ENCODE data around the gene DOLPP1. TPM values are rescaled to one million over a fixed set of nuclear protein-coding genes. Genes with fewer than 3 reads are reported as not detected.
A peak's percentile ranks its signal among the peaks of the same experiment; 100 is the strongest.
"Not testable (repeated sequence)": the region's sequence is repeated elsewhere in the genome, so short reads cannot be mapped to it uniquely, and the experiment has no call there.

The DOLPP1 gene
- polyA plus RNA-seq, 3 donors: 5.4 to 6.6 (median 5.9) TPM

GRCh38 chr9:129111528-129112151 is 30.7 kb downstream of the DOLPP1 start:
- Histone ChIP-seq H3K36me3 (replicated peaks in 1 of 2; ENCODE audit: control insufficient read depth in 1 of 2, insufficient read depth in 2 of 2, low read length in 2 of 2) (peaks cover 7 to 9% of the 10 kb centered on the region in 2 donors), H3K9me3 (replicated peaks in 1 of 2; ENCODE audit: control insufficient read depth in 1 of 2, insufficient read depth in 1 of 2, low read length in 2 of 2) (no peaks in the 10 kb centered on the region), H3K9ac (ENCODE audit: insufficient read depth, low read length, poor library complexity, severe bottlenecking) (peak overlapping the region; percentile 90), H4K20me1 (ENCODE audit: insufficient read depth, low read length) (peaks cover 13% of the 10 kb centered on the region), H3K27me3 (ENCODE audit: control insufficient read depth in 2 of 2, insufficient read depth in 2 of 2, low read length in 2 of 2) (no peaks in the 10 kb centered on the region), H3K27ac (ENCODE audit: low read depth in 1 of 2, low read length in 2 of 2) (peak overlapping the region; percentile 83 to 96), H3K4me2 (replicated peaks; ENCODE audit: extremely low read depth, low read length, poor library complexity, severe bottlenecking) (peak overlapping the region; percentile 100), H3K4me1 (ENCODE audit: control insufficient read depth in 1 of 2, insufficient read depth in 2 of 2, low read length in 2 of 2) (peaks cover 50 to 60% of the 10 kb centered on the region in 2 donors), H3K79me2 (ENCODE audit: insufficient read depth, low read length) (peaks cover 67% of the 10 kb centered on the region), H3K4me3 (replicated peaks in 1 of 3; ENCODE audit: low read depth in 2 of 3, low read length in 3 of 3) (peak overlapping the region; percentile 83 to 99 (median 96)), H2AFZ (ENCODE audit: insufficient read depth, low read depth, low read length, poor library complexity, severe bottlenecking) (peak overlapping the region; percentile 97)
- DNase-seq: peak in 1 of 3 donors; percentile 20
- peak overlapping the region; percentile 82 to 97 (median 94) for H3K27ac Mint-ChIP-seq
- under 1% methylated on average over 25 of the region's 37 CpGs for WGBS (ENCODE audit: insufficient coverage)
- TF ChIP-seq CTCF (IDR thresholded peaks at IDR 0.05): no peak
- H3K4me1 Mint-ChIP-seq: peaks cover 55% of the 10 kb centered on the region
- peaks cover 0 to 4% (median 0%) of the 10 kb centered on the region in 3 donors for H3K27me3 Mint-ChIP-seq (ENCODE audit: low read depth in 3 of 3)
- intact Hi-C loops (cut with micrococcal nuclease): loop anchor here in 1 of 2 donors (2.0 kb wide), 2 partner anchors 31 to 83 kb away; partner anchors contain the start of genes DOLPP1 and SH3GLB2
- peaks cover 0 to 2% (median 0%) of the 10 kb centered on the region in 7 donors for H3K9me3 Mint-ChIP-seq
- H3K36me3 Mint-ChIP-seq: peaks cover 10 to 12% of the 10 kb centered on the region in 2 donors
- H3K4me3 Mint-ChIP-seq: peak overlapping the region; percentile 94 to 95

- peaks cover 50 to 60% of the 10 kb centered on the region in 2 donors for H3K4me1 ChIP-seq (ENCODE audit: control insufficient read depth in 1 of 2, insufficient read depth in 2 of 2, low read length in 2 of 2)
These were observed 31.6 kb downstream of the DOLPP1 start for GRCh38 chr9:129112526-129112925.

More at GRCh38 chr9:129112526-129112925, 31.6 kb downstream of the DOLPP1 start:
- H3K9me3 Mint-ChIP-seq; H3K9me3 ChIP-seq (replicated peaks in 1 of 2; ENCODE audit: control insufficient read depth in 1 of 2, insufficient read depth in 1 of 2, low read length in 2 of 2); H3K36me3 Mint-ChIP-seq; DNase-seq; H3K36me3 ChIP-seq (replicated peaks in 1 of 2; ENCODE audit: control insufficient read depth in 1 of 2, insufficient read depth in 2 of 2, low read length in 2 of 2); H3K27me3 Mint-ChIP-seq (ENCODE audit: low read depth in 3 of 3); H3K27me3 ChIP-seq (ENCODE audit: control insufficient read depth in 2 of 2, insufficient read depth in 2 of 2, low read length in 2 of 2); intact Hi-C loops (cut with micrococcal nuclease): not testable (repeated sequence)
- H3K9ac ChIP-seq (ENCODE audit: insufficient read depth, low read length, poor library complexity, severe bottlenecking): peak overlapping the region; percentile 90
- Mint-ChIP-seq H3K27ac (peak overlapping the region in 6 of 7 donors; percentile 13 to 94 (median 44)), H3K4me1 (peaks cover 55% of the 10 kb centered on the region), H3K4me3 (peak overlapping the region; percentile 94 to 95)
- peak overlapping the region in 1 of 2 donors; percentile 96 for H3K27ac ChIP-seq (ENCODE audit: low read depth in 1 of 2, low read length in 2 of 2)
- H3K4me2 ChIP-seq (replicated peaks; ENCODE audit: extremely low read depth, low read length, poor library complexity, severe bottlenecking): peak overlapping the region; percentile 100
- peaks cover 13% of the 10 kb centered on the region for H4K20me1 ChIP-seq (ENCODE audit: insufficient read depth, low read length)
- H3K4me3 ChIP-seq (replicated peaks in 1 of 3; ENCODE audit: low read depth in 2 of 3, low read length in 3 of 3): peak overlapping the region in 1 of 3 experiments; percentile 99
- peak overlapping the region; percentile 97 for H2AFZ ChIP-seq (ENCODE audit: insufficient read depth, low read depth, low read length, poor library complexity, severe bottlenecking)
- WGBS (ENCODE audit: insufficient coverage): 89% methylated on average over 14 of the region's 17 CpGs
- peaks cover 76% of the 10 kb centered on the region for H3K79me2 ChIP-seq (ENCODE audit: insufficient read depth, low read length)
